SK-N-SH (cell line): Measurements from ENCODE around the gene OR9A4.
"Not testable (repeated sequence)": the region's sequence is repeated elsewhere in the genome, so short reads cannot be mapped to it uniquely, and the experiment has no call there.

Experiments used
- CHD2 ChIP-seq: fragments of 150-350 bp; IDR thresholded peaks from 2 replicates; pipeline ENCODE4 v1.6.1; 2018; ENCODE audit warnings: low read length; ENCODE audit not compliant: partially characterized antibody
- CTCF ChIP-seq: fragments of 200-600 bp; sonication (generic); IDR thresholded peaks from 2 replicates; pipeline ENCODE4 v1.6.1; 2017; ENCODE audit warnings: antibody characterized with exemption, mild to moderate bottlenecking, moderate library complexity
- EP300 ChIP-seq, 2 experiments: IDR thresholded peaks; 2 replicates each; pipeline versions ENCODE4 v1.4.0 to v1.6.1; 2012; ENCODE audit warnings: borderline replicate concordance in 1 of 2, low read depth in 1 of 2, low read length in 1 of 2
- EZH2phosphoT487 ChIP-seq: fragments of 200-600 bp; sonication (generic); IDR thresholded peaks from 2 replicates; pipeline ENCODE4 v1.6.1; 2017; ENCODE audit warnings: low read depth, mixed run types, mild to moderate bottlenecking, antibody characterized with exemption, moderate library complexity, borderline replicate concordance
- GABPA ChIP-seq: IDR thresholded peaks from 2 replicates; pipeline ENCODE4 v1.4.0; 2012; ENCODE audit warnings: low read depth, mild to moderate bottlenecking
- GATA2 ChIP-seq: sonication (generic); formaldehyde crosslinking; IDR thresholded peaks from 2 replicates; pipeline ENCODE4 v1.5.0; 2020; ENCODE audit warnings: mild to moderate bottlenecking, missing genetic modification reagents
- POLR2AphosphoS5 ChIP-seq: IDR thresholded peaks from 2 replicates; pipeline ENCODE4 v1.6.1; 2012; ENCODE audit warnings: low read depth, low read length
- REST ChIP-seq: IDR thresholded peaks from 2 replicates; pipeline ENCODE4 v1.6.1; 2012; ENCODE audit warnings: mild to moderate bottlenecking, low read depth, low read length, moderate library complexity
- RFX5 ChIP-seq: IDR thresholded peaks from 2 replicates; pipeline ENCODE4 v1.6.1; 2012; ENCODE audit warnings: mild to moderate bottlenecking, improper control_type of control experiment, low read length
- TAF1 ChIP-seq: IDR thresholded peaks from 2 replicates; pipeline ENCODE4 v1.6.1; 2012; ENCODE audit warnings: low read depth, mild to moderate bottlenecking, low read length, moderate library complexity, borderline replicate concordance

- not testable (repeated sequence) for TF ChIP-seq EZH2phosphoT487; GATA2 (CRISPR knock-in tag); CTCF; REST; GABPA; CHD2; RFX5; EP300 (IDR thresholded peaks at IDR 0.05; ENCODE audit: borderline replicate concordance in 1 of 2, low read depth in 1 of 2, low read length in 1 of 2); TAF1; POLR2AphosphoS5
These were observed 16.8 kb upstream of the OR9A4 start for GRCh38 chr7:141899366-141899765.
